KBM-7 (cell line): ENCODE measurements around the gene PTH2.
A peak's percentile ranks its signal among the peaks of the same experiment; 100 is the strongest.
"Not testable (repeated sequence)": the region's sequence is repeated elsewhere in the genome, so short reads cannot be mapped to it uniquely, and the experiment has no call there.

Source experiments
- DNase-seq: peaks from one replicate; pipeline ENCODE4 v3.0.0-alpha.2; 2015
- in situ Hi-C: fragments of 300-500 bp; cut with MboI; formaldehyde crosslinking; loops from 2 replicates; pipeline ENCODE4 v1.14.3; 2020; ENCODE audit warnings: low sequenced_read_pairs, low pct_unique_long_range_greater_than_20kb, mixed read lengths

The PTH2 gene

GRCh38 chr19:49395581-49396407 is 27.4 kb downstream of the PTH2 start:
- in situ Hi-C loops, result no loop called here
- DNase-seq, result no peak

- DNase-seq, result no peak
- in situ Hi-C loops, result no loop called here
These were observed 29.4 kb downstream of the PTH2 start for GRCh38 chr19:49393881-49394280.

GRCh38 chr19:49391581-49392399 is 31.5 kb downstream of the PTH2 start:
- DNase-seq, result peak; percentile 74
- in situ Hi-C loops, result no loop called here

GRCh38 chr19:49390929-49391359 is 32.3 kb downstream of the PTH2 start:
- in situ Hi-C loops, result no loop called here
- DNase-seq, result no peak

- no peak for DNase-seq
- in situ Hi-C loops, result no loop called here
These were observed 32.9 kb downstream of the PTH2 start for GRCh38 chr19:49390131-49390928.

- in situ Hi-C loops, result no loop called here
- DNase-seq, result no peak
These were observed 33.8 kb downstream of the PTH2 start for GRCh38 chr19:49389406-49389805.

GRCh38 chr19:49387936-49388372 is 35.3 kb downstream of the PTH2 start, which contains the start of gene KASH5:
Gene KASH5, plus strand, starts transcription at chr19:49388249. Its CDS starts 2,635 bp downstream, at chr19:49390884.
- no peak for DNase-seq
- in situ Hi-C loops, result no loop called here

GRCh38 chr19:49383599-49383998 is 39.6 kb downstream of the PTH2 start:
- in situ Hi-C loops, result no loop called here

GRCh38 chr19:49382639-49383038 is 40.6 kb downstream of the PTH2 start:
- in situ Hi-C loops, result no loop called here
- DNase-seq, result no peak

More at GRCh38 chr19:49383599-49383998, 39.6 kb downstream of the PTH2 start:
- no peak for DNase-seq

GRCh38 chr19:49380391-49380790 is 42.9 kb downstream of the PTH2 start:
- DNase-seq, result no peak
- in situ Hi-C loops, result no loop called here

- DNase-seq, result no peak
- in situ Hi-C loops, result no loop called here
These were observed 44.7 kb downstream of the PTH2 start for GRCh38 chr19:49378512-49378911.

- in situ Hi-C loops, result no loop called here
- DNase-seq, result no peak
These were observed 48.4 kb downstream of the PTH2 start for GRCh38 chr19:49374665-49375434.

GRCh38 chr19:49373174-49373573 is 50.1 kb downstream of the PTH2 start:
- DNase-seq, in situ Hi-C loops: not testable (repeated sequence)
